HEK293T (cell line): ENCODE measurements around the gene RPTOR.

Experiments
- CTCF ChIA-PET: fragments of 350-600 bp; formaldehyde crosslinking; extraction: SDS; loops from one replicate; lab custom pipeline; 2021; ENCODE audit warnings: antibody characterized with exemption, inconsistent platforms; lab: Yijun Ruan, JAX
- POLR2A ChIA-PET: fragments of 350-600 bp; formaldehyde crosslinking; extraction: SDS; loops from one replicate; lab custom pipeline; 2020; ENCODE audit warnings: antibody characterized with exemption, inconsistent platforms; lab: Yijun Ruan, JAX
- DNase-seq: peaks from one replicate; pipeline ENCODE4 v3.0.0; 2012; ENCODE audit warnings: mixed read lengths; ENCODE audit errors: extremely low spot score
- ARNT ChIP-seq: fragments of 450-650 bp; IDR thresholded peaks from 2 replicates; pipeline ENCODE4 v1.6.1; 2017; ENCODE audit warnings: mild to moderate bottlenecking
- BHLHE40 ChIP-seq: fragments of 450-650 bp; IDR thresholded peaks from 2 replicates; pipeline ENCODE4 v1.6.1; 2016; ENCODE audit warnings: mild to moderate bottlenecking, moderate library complexity, borderline replicate concordance
- CTBP1 ChIP-seq: fragments of 450-650 bp; IDR thresholded peaks from 2 replicates; pipeline ENCODE4 v1.6.1; 2016; ENCODE audit warnings: borderline replicate concordance
- ELF4 ChIP-seq: fragments of 450-650 bp; IDR thresholded peaks from 2 replicates; pipeline ENCODE4 v1.6.1; 2017; ENCODE audit warnings: antibody characterized with exemption
- FOXA1 ChIP-seq: fragments of 450-650 bp; IDR thresholded peaks from 2 replicates; pipeline ENCODE4 v1.6.1; 2016; ENCODE audit warnings: mild to moderate bottlenecking
- FOXK2 ChIP-seq: fragments of 450-650 bp; IDR thresholded peaks from 2 replicates; pipeline ENCODE4 v1.6.1; 2016; ENCODE audit warnings: mild to moderate bottlenecking
- FOXM1 ChIP-seq: fragments of 450-650 bp; IDR thresholded peaks from 2 replicates; pipeline ENCODE4 v1.6.1; 2017; ENCODE audit warnings: mild to moderate bottlenecking, borderline replicate concordance
- HDGF ChIP-seq: fragments of 450-650 bp; IDR thresholded peaks from 2 replicates; pipeline ENCODE4 v1.6.1; 2017; ENCODE audit warnings: antibody characterized with exemption, borderline replicate concordance
- L3MBTL2 ChIP-seq: fragments of 450-650 bp; conservative IDR thresholded peaks from 2 replicates; pipeline ENCODE4 v1.6.1; 2016; ENCODE audit warnings: mild to moderate bottlenecking
- LEF1 ChIP-seq: fragments of 450-650 bp; IDR thresholded peaks from 2 replicates; pipeline ENCODE4 v1.6.1; 2017; ENCODE audit warnings: mild to moderate bottlenecking, borderline replicate concordance
- NFRKB ChIP-seq: fragments of 450-650 bp; IDR thresholded peaks from 2 replicates; pipeline ENCODE4 v1.6.1; 2016; ENCODE audit warnings: mild to moderate bottlenecking, moderate library complexity
- SP1 ChIP-seq: fragments of 450-650 bp; IDR thresholded peaks from 2 replicates; pipeline ENCODE4 v1.6.1; 2017
- SUZ12 ChIP-seq: fragments of 450-650 bp; IDR thresholded peaks from 2 replicates; pipeline ENCODE4 v1.6.1; 2016; ENCODE audit warnings: mild to moderate bottlenecking
- TARDBP ChIP-seq: fragments of 450-650 bp; IDR thresholded peaks from 2 replicates; pipeline ENCODE4 v1.6.1; 2016
- ZNF384 ChIP-seq: fragments of 450-650 bp; IDR thresholded peaks from 2 replicates; pipeline ENCODE4 v1.6.1; 2016
- TF ChIP-seq, protein P1 (sequence below): fragments of 450-650 bp; IDR thresholded peaks from 2 replicates; pipeline ENCODE4 v1.6.1; 2016

RPTOR gene

DNA sequence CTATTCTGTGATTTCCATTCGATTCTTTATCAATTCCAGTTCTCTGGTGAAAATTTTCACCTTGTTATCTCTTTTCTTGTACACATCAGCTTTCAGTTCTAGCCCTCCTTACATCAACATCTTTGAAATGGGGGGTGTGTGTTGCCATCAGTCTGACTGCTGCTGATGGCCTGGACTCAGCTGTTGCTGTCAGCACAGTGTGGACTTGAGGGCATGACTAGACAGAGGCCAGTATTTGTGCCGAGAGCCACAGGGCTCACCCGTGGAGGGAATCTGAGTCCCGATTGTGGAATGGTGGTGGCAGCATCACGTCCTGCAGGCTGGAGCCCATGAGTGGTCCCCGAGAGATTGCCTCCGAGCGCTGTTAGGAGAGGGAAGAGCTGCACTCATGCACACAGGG lies 114.2 kb downstream of the RPTOR start:
- POLR2A ChIA-PET = no interaction called here
- DNase-seq = no peak
- CTCF ChIA-PET = no interaction called here
- TF ChIP-seq FOXM1 (no peak), BHLHE40 (no peak), ZNF384 (no peak), TARDBP (no peak), HDGF (no peak), LEF1 (no peak), L3MBTL2 (no peak), NFRKB (no peak), ARNT (no peak), SP1 (no peak), FOXK2 (no peak), SUZ12 (no peak)

DNA sequence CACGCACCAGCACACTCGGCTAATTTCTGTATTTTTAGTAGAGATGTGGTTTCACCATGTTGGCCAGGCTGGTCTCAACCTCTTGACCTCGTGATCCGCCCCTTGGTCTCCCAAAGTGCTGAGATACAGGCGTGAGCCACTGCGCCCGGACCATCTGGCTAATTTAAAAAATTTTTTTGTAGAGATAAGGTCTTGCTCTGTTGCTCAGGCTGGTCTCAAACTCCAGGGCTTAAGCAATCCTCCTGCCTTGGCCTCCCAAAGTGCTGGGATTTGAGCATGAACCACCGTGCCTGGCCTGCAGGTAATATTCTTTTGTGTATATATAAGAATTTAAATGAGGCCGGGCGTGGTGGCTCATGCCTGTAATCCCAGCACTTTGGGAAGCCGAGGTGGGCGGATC lies 115.0 kb downstream of the RPTOR start:
- TF ChIP-seq FOXA1 (no peak), ARNT (no peak), L3MBTL2 (no peak), FOXM1 (no peak), HDGF (no peak), CTBP1 (no peak), BHLHE40 (no peak), SP1 (no peak), SUZ12 (no peak), LEF1 (no peak), ELF4 (no peak), FOXK2 (no peak), TARDBP (no peak), NFRKB (no peak), ZNF384 (no peak)
- TF ChIP-seq, protein P1, sequence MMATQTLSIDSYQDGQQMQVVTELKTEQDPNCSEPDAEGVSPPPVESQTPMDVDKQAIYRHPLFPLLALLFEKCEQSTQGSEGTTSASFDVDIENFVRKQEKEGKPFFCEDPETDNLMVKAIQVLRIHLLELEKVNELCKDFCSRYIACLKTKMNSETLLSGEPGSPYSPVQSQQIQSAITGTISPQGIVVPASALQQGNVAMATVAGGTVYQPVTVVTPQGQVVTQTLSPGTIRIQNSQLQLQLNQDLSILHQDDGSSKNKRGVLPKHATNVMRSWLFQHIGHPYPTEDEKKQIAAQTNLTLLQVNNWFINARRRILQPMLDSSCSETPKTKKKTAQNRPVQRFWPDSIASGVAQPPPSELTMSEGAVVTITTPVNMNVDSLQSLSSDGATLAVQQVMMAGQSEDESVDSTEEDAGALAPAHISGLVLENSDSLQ = no peak
- DNase-seq = no peak
- ChIA-PET CTCF (no interaction called here), POLR2A (no interaction called here)

DNA sequence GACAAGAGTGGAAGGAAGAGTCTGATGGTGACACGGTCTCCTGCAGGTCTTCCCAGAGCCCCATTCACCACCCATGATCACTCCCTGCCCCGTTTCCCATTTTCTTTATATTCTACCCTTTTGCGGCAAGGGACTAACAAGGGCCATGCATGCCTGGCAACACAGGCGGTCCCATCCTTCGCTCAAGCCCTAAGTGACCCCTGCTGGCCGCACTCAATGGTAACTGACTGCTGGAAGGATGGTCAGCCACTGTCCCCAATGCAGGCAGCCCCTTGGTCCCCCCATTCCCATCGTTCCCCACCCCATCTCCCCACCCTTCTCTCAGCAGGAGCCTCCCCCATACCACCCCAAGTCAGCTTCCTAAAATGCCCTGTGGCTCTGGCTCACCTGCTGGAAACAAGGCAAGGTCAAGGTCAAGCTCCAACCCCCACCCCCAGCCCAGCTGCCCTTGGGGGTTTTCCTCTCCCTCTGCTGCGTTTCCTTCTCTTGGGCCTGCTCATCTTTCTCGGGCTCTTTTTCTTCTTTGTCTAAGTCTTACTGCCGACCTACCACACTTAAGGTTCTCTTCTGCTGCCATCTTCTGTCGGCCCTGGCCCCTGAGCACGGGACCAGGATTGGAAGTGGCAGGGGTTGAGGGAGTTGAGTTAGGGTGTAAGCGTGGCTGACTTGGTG lies 116.0 kb downstream of the RPTOR start:
- TF ChIP-seq FOXK2 = no peak
- no peak for TF ChIP-seq SUZ12
- TF ChIP-seq HDGF = no peak
- no peak for TF ChIP-seq FOXM1
- no peak for TF ChIP-seq L3MBTL2
- no peak for TF ChIP-seq ELF4
- TF ChIP-seq TARDBP = no peak
- no peak for TF ChIP-seq CTBP1
- TF ChIP-seq LEF1 = no peak
- TF ChIP-seq NFRKB = no peak
- no peak for TF ChIP-seq ZNF384
- no peak for TF ChIP-seq ARNT
- TF ChIP-seq FOXA1 = no peak
- ChIA-PET POLR2A (no interaction called here), CTCF (no interaction called here)
- no peak for DNase-seq

DNA sequence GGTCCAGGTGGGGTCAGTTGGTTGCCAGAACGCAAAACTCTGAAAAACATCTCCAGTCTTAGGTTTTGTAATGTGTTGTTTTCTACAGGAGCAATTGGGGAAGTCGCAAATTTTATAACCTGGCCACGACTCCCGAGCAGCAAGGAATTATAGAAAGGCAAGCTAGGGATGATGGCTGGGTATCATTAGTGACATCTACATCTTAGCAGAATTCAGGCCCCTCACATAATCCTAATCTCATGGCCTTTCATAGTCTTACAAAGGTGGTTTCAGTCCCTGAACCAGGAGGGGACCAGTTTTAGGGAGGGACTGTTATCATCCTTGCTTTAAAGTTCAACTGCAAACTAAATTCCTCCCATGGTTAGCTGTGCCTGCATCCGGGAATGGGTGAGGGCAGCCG lies 117.9 kb downstream of the RPTOR start:
- DNase-seq = no peak
- ChIA-PET CTCF (interaction anchor here (0.6 kb wide), 1 partner anchor 188 kb away, joined by 3 read pairs; no protein-coding TSS in a partner anchor), POLR2A (no interaction called here)
- no peak for TF ChIP-seq NFRKB
- TF ChIP-seq SUZ12 = no peak
- no peak for TF ChIP-seq L3MBTL2
- no peak for TF ChIP-seq SP1

DNA sequence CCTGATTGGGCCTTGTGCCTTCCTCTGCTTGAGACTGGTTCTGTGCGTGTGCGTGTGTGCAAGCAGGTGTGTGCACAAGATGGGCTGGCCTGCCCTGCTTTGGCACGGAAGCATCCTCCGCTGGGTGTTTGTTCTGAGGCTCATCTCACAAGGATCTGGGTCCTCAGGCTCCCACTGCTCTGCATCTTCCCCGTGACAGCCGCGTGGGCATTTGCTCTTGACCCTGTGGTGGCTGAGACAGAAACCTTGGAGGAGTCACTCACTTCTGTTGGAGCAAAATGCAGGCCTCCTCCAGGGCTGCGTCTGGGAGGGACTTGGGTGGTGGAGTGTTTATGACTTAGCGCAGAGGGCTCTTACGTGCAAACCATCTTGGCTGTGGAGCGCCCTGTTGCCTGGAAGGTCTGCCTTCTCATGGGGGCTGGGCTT lies 119.2 kb downstream of the RPTOR start:
- POLR2A ChIA-PET = no interaction called here
- TF ChIP-seq NFRKB = no peak
- no peak for TF ChIP-seq ELF4
- TF ChIP-seq ZNF384 = no peak
- no peak for TF ChIP-seq FOXM1
- TF ChIP-seq HDGF = no peak
- TF ChIP-seq CTBP1 = no peak
- TF ChIP-seq TARDBP = no peak
- TF ChIP-seq L3MBTL2 = no peak
- no peak for TF ChIP-seq SUZ12
- TF ChIP-seq ARNT = no peak
- no peak for TF ChIP-seq LEF1
- TF ChIP-seq, protein P1 = no peak
- no peak for TF ChIP-seq SP1
- TF ChIP-seq FOXK2 = no peak
- TF ChIP-seq BHLHE40 = no peak
- no peak for TF ChIP-seq FOXA1
- no peak for DNase-seq
- CTCF ChIA-PET = no interaction called here

DNA sequence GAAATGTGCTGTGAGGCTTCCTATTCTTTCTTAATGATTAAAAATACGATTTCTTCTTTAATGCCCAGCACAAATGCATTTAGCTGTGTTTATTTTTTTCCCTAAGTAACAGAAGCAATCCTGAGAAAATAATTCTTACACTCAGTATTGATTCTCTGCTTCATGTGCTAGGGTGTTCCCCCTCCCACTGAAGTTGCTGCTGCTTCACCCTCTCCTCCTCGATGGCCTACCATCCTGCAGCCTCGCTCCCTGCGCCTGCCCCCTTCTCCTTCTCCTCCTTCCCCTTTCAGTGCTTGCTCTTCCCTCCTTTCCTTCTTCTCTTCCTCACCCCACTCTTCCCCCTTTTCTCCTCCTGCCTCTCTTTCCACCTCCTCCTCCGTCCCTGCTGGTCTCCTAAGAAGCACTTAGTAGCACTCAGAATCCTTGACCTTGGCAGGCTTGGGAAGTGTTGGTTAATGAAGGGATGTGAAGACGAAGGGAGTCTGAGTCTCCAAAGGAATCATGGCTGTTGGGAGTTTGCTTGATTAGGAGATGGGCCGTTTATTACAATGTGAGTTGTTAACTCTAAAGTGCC lies 119.7 kb downstream of the RPTOR start:
- CTCF ChIA-PET = no interaction called here
- TF ChIP-seq FOXM1 (no peak), ZNF384 (no peak), CTBP1 (no peak), ELF4 (no peak), TARDBP (no peak), NFRKB (no peak), ARNT (no peak), L3MBTL2 (no peak), FOXK2 (no peak)
- TF ChIP-seq, protein P1 = no peak
- no peak for DNase-seq
- POLR2A ChIA-PET = no interaction called here
